Measurements from ENCODE around the gene ACADS.
"Not testable (repeated sequence)": the region's sequence is repeated elsewhere in the genome, so short reads cannot be mapped to it uniquely, and the experiment has no call there.

ACADS gene

DNA sequence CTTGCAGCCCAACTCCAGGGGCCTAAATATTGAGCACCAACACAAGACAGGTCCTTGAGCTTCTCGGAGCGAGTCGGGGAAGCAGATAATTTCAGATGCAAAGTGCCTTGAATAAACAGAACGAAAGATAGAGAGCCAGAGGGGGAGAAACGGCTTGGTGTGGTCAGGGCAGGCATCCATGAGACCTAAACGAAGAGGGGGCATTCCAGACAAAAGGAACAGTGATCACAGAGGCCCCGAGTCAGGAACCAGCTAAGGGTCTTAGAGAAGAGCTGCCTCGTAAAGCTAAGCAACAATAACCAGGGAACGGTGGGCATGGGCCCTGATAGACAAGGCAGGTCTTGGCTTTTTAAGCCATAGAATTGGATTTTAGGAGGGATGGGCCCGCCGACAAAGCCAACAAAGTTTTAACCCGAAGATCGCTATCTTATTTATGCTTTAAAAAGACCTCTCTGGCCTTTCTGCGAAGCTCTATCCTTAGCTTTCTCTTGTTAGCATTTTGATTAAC, 421 bp upstream of the ACADS start:
- in situ Hi-C loops (cut with MboI; ENCODE audit: low sequenced_read_pairs), result no loop called here

DNA sequence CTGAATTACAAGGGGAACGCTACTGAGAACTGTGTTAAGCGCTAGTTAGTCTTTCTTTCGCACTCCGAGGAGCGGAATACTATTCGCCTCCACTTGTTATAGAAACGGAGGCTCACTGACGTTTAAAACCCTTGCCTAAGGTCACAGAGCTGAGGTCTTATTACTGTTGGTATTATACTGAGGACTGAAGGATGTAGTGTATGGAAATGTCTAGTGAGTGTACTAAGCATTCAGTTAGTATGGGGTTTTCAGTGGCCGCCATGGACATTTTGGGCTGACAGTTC, 826 bp downstream of the ACADS start:
- in situ Hi-C loops (cut with MboI; ENCODE audit: low sequenced_read_pairs), result no loop called here

GRCh38 chr12:120726961-120727360, 1.3 kb downstream of the ACADS start:
- in situ Hi-C loops (cut with MboI; ENCODE audit: low sequenced_read_pairs), result no loop called here

- in situ Hi-C loops (cut with MboI; ENCODE audit: low sequenced_read_pairs), result not testable (repeated sequence)
Observed at GRCh38 chr12:120732198-120732597, 6.6 kb downstream of the ACADS start.

GRCh38 chr12:120733574-120733973, 7.9 kb downstream of the ACADS start:
- in situ Hi-C loops (cut with MboI; ENCODE audit: low sequenced_read_pairs), result no loop called here

- in situ Hi-C loops (cut with MboI; ENCODE audit: low sequenced_read_pairs), result no loop called here
Observed at GRCh38 chr12:120734210-120734609, 8.6 kb downstream of the ACADS start.

- in situ Hi-C loops (cut with MboI; ENCODE audit: low sequenced_read_pairs), result no loop called here
Observed at GRCh38 chr12:120735181-120735580, 9.6 kb downstream of the ACADS start.

GRCh38 chr12:120736404-120737331, 11.0 kb downstream of the ACADS start:
- in situ Hi-C loops (cut with MboI; ENCODE audit: low sequenced_read_pairs), result no loop called here

DNA sequence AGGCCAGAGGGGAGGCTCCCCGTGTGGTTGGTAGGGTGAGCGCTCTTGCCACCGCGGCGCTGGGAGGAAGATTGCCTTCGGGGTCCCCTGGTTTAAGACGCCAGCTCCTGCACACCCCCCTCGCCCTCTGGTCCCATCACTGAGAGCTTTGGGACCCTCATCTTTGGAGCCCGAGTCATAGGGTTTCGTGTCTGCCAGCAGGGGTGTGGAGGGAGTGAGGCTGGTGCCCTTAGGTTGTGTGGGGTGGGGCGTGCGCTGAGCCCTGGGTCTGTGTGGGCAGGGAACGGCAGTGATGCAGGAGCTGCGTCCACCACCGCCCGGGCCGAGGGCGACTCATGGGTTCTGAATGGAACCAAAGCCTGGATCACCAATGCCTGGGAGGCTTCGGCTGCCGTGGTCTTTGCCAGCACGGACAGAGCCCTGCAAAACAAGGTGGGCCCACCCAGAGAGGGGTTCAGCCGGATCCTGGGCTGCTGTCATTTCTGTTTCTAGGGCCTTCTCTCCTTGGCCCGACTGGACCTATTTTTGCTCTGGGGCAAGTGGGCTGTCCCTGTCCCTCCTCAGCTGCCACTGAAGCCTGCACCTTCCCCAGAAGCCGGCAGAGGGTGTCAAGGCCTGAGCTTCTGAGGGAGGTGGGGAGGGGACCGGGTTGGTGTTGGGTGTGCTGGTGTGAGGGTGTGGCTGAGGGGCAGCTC, 12.1 kb downstream of the ACADS start:
- in situ Hi-C loops (cut with MboI; ENCODE audit: low sequenced_read_pairs), result no loop called here

- in situ Hi-C loops (cut with MboI; ENCODE audit: low sequenced_read_pairs), result no loop called here
Observed at GRCh38 chr12:120738252-120739030, 12.8 kb downstream of the ACADS start.

GRCh38 chr12:120739031-120739762, 13.6 kb downstream of the ACADS start:
- in situ Hi-C loops (cut with MboI; ENCODE audit: low sequenced_read_pairs), result no loop called here

DNA sequence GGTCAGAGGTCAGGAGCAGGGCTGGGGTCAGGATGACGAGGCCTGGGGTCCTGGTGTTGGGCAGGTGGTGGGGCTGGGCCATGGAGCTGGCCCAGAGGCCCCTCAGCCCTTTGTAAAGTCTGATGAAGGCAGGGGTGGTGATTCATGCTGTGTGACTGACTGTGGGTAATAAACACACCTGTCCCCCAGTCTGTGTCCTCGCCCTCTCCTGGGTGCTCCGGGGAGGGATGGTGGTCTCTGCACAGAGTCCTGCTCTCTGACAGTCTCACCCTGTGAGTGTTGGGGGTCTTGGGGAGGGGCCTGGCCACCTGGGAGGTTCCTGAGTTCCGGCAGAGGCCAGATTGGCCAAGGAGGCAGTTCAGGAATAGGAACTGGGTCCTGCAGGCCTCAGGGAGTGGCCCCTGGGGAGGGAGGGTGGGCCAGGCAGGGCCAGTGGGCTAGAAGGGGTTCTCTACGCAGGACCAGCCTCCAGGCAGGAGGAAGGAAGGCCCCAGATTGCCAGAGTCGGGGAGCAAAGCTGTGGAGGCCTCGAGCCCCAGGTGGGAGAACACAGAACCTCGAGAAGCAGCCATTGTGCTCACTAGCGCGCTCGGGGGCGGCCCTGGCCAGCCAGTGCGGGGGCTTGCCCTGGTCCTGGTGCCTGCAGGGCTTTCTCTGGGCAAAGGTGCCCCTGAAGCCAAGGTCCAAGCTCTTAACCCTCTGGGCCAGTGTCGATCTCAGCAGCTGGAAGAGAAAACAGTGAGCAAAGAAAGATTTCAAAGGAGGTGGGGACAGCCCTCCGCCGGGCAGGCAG, 14.4 kb downstream of the ACADS start:
- in situ Hi-C loops (cut with MboI; ENCODE audit: low sequenced_read_pairs), result no loop called here

GRCh38 chr12:120740871-120741270, 15.2 kb downstream of the ACADS start:
- in situ Hi-C loops (cut with MboI; ENCODE audit: low sequenced_read_pairs), result no loop called here

- in situ Hi-C loops (cut with MboI; ENCODE audit: low sequenced_read_pairs), result no loop called here
Observed at GRCh38 chr12:120741476-120742421, 16.1 kb downstream of the ACADS start.

DNA sequence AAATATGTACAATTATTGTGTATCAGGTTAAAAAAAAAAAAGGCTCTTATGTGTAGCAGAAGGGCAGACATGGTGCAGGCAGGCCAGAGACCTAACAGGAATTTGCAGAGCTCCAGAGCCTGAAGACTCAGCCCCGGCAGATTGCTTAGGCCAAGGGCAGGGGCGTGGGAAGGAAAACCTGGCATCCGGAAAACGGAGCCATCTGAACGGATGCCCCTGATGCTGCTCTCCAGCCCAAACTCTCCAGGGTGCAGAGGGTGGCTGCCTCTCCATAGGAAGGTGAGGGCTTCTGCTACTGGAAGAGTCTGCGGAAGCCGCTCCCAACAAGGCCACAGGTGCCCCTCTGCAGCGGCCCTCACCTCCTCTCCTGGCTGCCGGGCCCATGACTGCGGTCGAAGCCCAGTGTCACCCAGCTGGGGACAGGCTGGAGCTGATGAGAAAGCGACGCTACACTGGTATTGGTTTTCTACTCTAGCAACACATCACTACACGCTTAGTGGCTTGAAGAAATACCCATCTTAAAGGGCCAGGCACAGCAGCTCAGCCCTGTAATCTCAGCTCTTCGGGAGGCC, 19.4 kb downstream of the ACADS start:
- in situ Hi-C loops (cut with MboI; ENCODE audit: low sequenced_read_pairs), result no loop called here

DNA sequence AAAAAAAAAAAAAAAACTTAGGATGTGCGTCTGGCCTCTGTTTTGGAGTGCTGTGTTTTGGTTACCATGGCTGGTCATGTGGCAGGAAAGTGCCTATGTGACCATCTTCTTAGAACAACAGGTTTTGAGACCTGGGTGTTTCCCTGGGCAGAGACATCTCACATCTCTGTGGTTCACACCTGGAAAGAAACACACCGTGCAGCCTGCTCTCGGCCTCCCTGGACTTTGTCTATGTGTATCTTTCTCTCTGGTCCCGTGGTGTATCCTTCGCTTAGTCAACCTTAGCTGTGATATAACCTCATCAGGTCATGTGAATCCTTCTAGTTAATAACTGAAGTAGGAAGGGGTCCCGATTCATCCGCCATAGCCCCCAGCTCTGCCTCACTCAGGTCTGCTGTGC, 22.6 kb downstream of the ACADS start:
- in situ Hi-C loops (cut with MboI; ENCODE audit: low sequenced_read_pairs), result no loop called here

- in situ Hi-C loops (cut with MboI; ENCODE audit: low sequenced_read_pairs), result no loop called here
Observed at GRCh38 chr12:120749256-120749655, 23.6 kb downstream of the ACADS start.

- in situ Hi-C loops (cut with MboI; ENCODE audit: low sequenced_read_pairs), result no loop called here
Observed at GRCh38 chr12:120750806-120751205, 25.2 kb downstream of the ACADS start.

Measured in HL-60/S4 treated with retinoic acid at 250 ng/mL for 4 days and 3 days (cell line).